ENCODE measurements around the gene DCTN1.
"Not testable (repeated sequence)": the region's sequence is repeated elsewhere in the genome, so short reads cannot be mapped to it uniquely, and the experiment has no call there.

DCTN1 gene

DNA sequence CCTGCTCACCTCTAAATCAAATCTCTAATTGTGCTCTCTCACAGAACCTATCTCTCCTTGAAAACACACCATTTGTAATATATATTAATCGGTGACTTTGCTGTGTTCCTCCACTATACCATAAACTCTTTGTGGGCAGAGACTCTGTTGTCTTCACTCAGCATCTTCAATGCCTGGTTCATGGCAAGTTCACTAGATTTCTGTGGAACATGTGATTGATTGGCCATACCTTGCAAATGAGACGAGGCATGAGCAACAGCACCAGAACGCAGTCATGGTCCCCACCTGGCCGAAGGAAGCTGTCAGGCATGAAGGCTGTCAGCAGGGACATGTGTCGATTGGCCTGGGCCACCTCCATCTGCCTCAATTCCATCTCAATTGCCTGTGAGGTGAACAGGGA lies 11.6 kb downstream of the DCTN1 start:
- no peak for DNase-seq

DNA sequence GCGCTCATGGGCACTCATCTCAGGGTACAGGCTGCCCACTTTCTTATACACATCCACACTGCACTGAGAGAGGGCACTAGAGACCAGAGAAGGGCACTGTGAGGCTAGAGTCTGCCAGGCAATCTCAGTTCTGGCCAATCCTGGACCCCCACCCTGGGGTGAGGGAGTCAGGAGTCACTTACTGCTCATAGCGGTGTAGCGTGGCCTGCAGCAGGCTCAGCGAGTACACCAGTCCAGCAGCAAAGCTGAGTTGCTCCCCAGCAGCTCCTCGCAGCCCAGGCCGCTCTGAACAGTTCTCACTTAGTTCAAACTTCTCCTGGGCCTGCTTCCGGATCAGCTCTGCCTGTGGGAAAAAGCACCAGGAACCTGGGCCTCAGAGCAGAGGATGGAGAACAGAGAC lies 12.3 kb downstream of the DCTN1 start:
- DNase-seq = no peak

DNA sequence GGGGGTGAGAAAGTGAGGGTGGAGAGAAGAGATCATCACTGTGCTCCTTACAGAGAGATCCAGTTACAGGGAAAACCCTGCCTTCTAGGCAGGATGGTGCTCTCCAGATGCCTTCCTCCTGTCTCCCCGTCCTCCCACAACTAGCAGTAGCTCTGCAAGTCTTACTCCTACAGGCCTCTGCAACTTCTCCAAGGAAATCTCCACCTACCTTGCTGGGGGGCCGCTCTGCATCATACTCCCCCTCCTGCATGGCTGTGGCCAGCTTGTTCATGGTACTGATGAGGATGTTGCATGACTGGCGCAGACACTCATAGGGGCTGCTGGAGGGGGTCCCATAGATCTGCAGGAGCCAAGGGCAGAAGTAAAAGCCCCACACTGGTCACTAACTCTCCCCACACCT lies 14.1 kb downstream of the DCTN1 start:
- DNase-seq = no peak

DNA sequence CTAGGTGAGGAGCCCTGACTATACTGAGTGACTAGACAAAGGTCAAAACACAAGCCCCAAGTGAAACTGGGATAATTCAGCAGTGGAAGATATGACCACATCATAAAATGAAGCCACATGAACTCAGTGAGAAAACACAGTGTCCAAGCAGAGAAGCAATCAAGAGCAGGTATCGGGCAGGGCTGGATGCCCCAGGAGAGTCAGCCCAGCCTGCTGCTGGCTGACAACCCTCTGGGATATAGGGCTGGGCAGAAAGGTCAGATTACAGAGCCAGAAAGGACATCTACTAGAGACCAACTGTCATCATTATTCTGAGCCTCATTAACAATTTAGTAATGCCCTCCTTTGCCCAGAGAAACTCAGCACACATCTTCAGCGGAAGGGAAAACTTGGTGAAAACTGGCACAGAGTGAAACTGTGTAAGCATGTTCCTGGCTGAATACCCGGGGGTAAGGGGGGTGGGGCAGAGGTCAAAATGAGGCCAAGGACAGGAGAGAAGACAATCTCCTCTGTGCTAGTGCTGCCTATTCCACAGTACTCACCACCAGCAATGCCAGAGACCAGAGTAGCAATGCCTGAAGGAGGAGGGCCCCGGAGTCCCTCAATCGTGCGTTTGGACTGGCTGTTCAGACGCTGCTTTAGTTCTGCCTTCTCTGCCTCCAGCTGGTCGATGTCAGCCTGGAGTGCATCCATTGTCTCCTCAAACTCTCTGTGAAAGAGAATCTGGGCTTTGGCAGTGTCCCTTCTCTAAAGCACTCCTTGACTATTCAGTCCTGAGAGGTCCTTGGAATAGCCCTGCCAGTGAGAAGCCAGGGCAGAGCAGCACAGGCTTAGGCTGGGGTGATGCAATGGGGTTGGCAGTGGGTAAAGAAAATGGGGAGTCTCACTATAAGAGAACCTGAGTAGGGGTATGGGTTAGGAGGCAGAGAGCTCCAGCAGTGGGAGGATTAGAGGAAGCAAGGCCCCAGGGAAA lies 15.3 kb downstream of the DCTN1 start:
- DNase-seq = no peak

DNA sequence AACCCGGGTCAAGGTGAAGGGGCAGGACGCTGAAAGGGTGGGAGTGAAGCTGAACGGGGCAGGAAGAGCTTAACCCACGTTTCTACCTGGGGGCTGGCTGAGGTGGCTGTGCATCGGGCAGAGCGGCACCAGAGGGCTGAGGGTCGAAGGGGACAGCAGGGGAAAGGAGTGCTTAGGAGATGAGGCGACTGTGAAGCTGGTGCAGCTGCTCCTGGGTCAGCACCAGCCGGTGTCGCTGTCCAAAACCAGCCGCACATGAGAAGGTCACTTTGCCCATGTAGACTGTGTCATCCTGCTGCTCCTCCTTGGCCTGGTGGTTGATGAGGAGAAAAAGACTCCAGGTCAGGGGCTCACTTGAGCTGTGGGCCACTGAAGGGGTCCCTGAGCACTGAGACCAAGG lies 18.8 kb downstream of the DCTN1 start:
- no peak for DNase-seq

DNA sequence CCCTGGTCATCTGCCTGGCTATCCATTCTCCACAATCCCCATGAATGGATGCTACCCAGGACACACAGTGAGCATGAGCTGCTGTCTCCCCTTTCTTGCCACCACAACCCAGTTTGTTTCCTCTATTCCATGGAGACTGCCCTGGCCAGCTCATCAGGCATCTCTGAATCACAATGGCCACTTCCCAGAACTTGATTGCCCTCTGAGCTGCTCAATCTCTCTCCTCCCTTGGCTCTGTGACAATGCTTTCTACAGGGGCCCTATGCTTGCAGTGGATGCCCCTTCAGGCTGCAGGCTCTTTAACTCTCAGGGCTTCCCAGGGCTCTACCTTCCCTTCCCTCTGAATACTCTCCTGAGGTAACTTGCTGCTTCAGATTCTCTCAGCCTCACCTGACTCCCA lies 22.5 kb downstream of the DCTN1 start:
- no peak for DNase-seq

DNA sequence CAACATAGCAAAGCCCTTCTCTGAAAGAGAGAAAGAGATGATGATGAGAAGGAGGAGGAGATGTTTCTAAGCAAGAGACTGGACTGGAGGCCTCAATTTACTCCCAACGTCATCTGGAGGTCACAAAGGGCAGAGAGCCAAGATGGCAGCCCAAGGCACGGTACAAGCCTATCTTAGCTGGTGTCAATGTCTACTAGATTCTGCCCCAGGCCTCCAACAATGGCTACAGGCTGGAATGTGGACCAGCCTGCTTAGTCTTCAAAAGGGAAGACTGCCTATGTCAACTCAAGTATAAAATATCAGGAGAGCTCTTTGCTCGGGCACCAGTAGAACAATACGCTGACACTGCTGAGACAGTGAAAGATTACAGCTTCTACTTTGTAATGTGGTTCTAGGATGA lies 30.2 kb downstream of the DCTN1 start:
- DNase-seq = no peak

DNA sequence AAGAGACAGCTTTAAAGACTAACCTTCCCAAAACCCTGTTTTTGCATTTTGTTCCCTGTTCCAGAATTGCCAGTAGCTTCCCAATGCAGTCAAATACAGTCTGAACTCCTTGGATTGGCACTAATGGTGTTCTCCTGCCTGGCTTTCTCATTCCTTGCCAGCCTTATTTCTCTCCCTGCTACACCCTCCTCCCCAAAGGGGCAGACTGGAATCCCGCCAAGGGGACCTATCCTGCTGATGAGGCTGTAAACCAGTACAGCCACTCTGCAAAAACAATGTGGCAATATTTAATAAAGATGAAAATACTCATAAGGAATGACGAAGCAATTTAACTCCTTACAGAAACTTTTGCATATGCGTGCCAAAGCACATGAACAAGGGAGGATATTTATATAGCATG lies 32.4 kb downstream of the DCTN1 start:
- DNase-seq = no peak

DNA sequence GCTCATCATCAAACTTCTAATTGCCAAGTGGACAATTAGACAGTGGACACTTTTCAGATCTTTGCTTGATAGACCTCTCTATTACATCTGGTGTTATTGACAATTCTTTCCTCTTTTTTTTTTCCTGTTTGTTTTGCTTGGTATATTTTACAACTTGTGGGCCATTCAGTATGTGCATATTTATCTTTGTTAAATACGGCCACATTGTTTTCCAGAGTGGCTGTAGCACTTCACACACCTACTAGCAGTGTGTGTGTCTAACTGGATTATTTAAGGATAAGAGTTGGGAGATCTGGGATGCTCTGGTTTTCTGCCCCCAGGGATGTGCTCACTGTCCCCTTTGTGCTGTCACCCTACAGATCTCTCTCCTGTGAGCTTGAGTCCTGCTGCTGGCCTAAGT lies 32.8 kb downstream of the DCTN1 start:
- no peak for DNase-seq

DNA sequence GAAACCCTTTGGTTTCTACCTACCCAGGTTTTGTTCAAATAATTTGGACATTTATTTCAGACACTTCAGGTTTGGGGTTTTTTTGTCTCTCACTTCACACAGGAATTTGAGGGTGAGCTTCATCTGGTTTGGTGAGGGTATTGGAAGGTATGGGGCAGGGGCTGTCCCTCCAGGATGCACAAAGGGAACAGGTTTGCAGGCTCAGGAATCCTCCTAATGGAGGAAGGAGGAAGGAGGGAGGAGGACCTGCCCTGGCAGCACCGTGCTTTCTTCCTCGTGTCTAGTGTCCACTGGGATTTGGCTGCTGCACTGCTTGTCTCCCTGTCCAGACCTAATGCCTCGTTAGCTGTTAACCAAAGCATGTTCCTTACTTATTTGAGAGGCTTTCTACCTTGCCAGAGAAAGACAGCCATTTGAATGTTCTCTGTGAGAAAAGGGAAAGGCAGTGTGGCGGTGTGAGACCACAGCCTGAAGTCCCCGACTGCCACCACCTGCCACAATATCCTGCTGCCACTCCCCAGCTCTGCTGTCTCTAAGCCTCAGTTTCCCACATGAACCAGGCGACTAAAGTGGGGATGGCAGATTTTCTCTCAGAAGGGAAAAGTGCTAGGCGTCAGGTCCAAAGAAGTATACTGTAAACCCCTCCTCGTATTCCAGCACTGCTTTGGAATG lies 34.7 kb downstream of the DCTN1 start:
- no peak for DNase-seq

DNA sequence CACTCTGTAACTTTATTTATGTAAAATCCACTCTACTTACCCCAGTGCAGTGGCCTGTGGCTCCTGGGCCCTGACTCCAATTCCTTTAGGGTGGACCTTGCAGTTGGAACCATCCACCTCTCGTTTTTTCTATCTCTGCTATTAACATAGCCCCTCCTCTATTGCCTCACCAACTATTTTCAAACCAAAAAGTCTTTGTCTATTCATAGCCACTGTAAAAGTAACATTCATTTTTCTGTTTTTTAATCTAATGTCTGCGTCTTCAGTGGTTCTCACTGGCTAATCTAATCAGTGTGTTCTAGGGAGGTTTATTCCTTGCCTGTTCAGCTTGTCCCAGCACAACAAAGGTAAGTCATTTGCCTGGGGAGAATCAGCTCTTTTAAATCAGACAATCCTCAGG lies 36.8 kb downstream of the DCTN1 start, which contains the start of gene SLC4A5:
Gene SLC4A5, minus strand, starts transcription at position 101 of the 400 bp plus-strand sequence. CDS start 28,393 bp downstream, outside the sequence.
- DNase-seq = no peak

DNA sequence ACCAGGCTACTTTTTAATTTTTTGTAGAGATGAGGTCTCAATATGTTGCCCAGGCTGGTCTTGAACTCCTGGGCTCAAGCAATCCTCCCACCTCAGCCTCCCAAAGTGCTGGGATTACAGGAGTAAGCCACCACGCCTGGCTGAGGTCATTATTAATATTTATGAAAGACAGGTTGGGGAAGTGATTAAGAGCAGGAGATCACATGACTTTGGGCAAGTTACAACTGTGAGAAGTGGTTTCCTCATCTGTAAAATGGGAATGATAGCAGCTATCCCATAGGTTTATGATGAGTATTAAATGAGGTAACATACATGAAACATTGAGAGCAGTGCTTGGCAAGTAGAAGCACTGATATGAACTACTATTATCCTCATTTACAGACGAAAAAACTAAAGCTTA lies 43.9 kb downstream of the DCTN1 start:
- not testable (repeated sequence) for DNase-seq

DNA sequence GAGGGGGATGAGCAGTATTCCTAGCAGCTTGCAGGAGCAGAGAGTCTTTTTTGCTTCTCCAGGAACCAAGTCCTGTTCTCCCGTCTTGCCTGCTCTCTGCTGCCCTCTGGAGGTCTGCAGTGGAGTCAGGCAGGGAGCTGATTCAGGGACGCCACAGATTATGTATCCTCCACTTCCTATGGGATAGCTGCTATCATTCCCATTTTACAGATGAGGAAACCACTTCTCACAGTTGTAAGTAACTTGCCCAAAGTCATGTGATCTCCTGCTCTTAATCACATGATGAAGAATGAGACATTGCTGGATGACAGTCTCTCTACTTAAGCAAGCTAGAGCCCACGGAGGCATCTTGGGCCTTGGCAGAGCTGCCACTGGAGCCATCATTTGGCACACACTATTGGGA lies 45.2 kb downstream of the DCTN1 start:
- peak; percentile 83 for DNase-seq

DNA sequence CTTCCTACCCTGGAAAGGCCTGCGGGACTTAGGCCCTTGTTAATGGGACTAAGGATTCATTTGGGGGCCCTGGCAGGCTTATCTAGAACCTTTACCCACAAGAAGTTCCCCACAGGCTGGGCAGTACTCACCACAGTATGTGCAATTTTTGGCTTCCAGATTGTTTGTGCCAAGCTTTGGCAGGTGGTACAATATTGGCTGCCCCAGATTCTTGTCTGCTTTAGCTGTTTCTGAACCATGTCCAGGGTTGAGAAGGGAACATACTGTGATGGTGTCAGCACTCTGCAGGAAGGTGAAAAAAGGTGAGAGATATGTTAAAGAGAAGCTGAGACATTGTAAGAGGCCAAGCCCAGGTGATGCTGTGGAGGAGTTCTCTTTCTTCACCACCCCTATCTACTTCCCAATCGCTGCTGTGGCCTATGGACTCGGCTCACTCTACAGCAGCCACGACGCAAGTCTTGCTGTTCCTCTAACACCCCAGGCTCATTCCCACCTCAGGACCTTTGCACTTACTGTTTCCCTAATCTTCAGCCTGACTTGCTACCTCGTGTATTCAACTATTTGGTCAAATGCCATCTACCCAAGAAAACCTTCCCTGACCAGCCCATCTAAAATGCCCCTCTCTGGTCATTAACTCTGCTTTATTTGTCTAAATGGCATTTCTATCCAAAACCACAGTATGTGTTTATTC lies 46.1 kb downstream of the DCTN1 start:
- DNase-seq = no peak

DNA sequence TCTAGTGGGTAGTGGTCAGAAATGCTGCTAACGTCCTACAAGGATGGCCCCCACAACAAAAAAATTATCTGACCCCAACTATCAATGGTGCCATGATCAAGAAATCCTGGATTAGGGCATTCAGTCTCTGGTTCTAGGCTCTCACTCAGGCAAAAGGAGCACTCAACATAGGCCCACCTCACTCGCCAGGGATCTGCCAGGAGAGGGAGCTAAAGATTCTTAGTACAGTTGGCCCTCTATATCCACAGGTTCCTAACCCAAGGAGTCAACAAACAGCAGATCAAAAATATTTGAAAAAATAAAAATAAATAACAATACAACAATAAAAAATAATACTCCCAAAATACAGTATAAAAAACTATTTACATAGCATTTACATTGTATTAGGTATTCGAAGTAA lies 46.9 kb downstream of the DCTN1 start:
- peak; percentile 22 for DNase-seq

DNA sequence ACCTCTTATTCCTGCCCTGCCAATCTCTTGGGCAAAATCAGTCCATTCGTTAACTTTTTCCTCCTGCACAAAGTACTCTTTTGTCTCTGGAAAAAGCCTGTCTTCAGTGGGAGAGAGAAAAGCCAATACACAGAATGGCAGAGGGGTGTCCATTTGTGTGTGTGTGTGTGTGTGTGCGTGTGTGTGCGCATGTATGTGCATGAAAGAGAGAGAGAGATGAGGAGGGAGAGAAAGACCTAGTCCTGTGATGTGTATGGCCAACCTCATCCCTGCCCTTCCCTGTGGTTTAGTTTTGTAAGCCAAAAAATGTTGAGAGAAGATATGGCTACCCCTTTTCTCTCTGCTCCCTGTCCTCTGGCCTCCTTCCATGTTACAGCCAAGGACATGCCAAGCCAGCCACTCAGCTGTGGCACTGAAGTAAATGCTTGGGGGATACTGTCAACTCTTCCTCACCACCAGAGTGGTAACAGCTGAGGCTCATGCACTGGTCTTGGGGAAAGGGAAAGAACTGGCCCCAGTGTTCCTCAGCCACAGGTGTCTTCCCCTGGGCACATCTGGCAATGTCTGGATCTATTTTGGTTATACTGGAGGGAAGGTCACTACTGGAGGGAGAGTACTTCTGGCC lies 47.4 kb downstream of the DCTN1 start:
- DNase-seq = no peak

DNA sequence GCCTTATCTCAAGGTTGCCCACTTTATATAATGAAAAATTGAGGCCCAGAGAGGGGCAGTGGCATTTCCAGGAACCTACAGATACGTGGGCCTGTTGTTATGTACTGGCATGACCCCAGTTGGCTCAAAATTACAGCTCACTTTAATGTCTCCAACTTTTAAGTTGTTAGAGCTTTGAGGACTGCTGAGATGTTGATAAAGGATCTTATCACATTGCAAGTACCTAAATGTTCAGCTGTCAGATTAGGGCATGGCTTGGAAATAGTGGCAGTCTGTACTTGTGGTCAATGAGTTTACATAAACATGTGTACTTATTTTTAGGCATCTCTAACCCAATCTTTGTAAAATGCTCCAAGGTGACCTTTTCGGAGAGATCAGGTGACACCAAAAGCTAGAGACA lies 51.5 kb downstream of the DCTN1 start:
- no peak for DNase-seq

DNA sequence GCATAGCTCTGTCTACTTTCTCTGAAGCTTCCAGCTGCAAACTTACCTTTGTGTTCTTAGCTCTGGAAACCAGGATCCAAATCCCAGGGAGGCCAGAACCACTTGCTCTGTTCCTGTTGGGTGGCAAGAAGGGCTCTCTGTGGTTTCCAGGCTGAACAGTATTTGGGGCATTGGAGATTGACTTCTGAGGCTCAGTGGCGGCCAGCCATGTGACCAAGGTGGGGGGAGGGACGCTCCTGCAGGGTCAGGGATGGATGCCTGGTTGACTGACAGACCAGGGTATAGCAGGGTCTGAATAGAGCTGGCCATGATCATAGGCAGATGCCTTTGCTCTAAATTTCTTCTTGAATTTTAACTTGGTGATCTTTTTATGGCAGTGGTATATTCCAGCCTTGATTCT lies 52.0 kb downstream of the DCTN1 start:
- no peak for DNase-seq

DNA sequence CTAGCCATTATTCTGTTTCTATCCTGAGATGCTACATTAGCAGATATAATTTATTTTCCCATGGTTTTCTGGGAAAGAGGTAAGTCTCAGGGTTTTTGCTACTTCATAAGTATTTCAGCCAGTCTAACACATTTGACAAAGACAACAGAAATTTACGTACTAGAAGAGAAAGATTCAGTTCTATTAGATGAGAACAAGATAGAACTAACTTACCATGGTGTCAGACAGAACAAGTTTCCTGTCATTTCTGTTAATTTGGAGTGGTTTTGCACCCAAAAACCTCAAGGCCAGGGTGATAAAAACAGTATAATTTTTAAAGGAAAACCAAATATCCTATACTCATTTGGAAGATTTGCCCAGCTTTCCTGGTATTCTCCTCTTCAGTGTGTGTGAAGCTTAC lies 52.5 kb downstream of the DCTN1 start:
- no peak for DNase-seq

DNA sequence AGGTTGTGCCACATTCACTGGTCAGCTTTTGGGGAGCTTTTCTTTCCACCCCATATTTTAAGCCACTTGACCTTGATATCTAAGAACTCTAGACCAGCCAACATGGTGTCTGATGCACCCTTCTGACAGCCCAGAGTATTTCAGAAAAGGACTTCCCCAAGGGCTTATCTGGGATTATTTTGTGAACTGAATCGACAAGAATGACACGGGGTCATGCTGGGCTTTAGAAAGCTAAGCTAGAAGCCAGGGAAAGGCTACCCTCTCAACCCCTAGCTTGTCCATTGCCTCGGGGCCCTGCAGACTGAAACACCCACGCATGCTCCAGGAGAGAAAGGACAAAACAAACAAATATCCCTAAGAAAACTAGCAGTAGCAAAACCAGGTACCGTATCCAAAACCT lies 52.9 kb downstream of the DCTN1 start:
- no peak for DNase-seq

DNA sequence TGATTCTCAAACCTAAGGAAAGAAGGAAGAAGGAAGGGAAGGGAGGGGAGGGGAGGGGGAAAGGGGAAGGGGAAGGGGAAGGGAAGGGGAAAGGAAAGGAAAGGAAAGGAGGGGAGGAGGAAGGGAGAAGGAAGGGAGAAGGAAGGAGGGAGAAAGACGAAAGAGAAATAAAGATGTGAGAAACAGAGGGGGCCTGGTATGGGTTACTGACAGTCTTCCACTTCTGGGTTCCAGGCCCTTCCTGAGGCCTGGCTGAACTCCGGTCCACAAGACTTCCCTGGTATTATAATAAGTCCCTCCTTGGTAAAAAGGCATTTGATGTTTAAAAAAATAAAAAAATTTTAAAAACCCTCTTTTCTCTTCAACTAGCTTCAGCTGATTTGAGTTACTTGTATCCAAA lies 54.3 kb downstream of the DCTN1 start:
- DNase-seq = no peak

DNA sequence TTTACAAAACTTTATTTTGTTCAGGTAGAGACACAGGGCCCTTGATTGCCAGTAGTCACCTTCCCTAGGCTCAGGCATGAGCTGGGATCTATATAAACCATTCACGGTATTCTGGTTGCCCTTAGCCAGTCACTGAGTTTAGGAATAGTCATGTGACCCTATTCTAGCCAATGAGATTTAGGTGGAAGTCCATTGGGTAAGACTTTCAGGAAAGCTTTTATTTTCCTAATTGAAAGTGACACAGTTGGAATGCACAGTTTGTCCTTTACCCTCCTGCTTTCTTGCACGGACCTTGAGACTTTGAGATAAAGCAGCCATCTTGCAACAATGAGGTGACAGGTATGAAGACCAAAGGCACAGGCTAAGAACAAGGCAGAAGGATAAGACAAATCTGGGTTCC lies 58.4 kb downstream of the DCTN1 start:
- DNase-seq = no peak

DNA sequence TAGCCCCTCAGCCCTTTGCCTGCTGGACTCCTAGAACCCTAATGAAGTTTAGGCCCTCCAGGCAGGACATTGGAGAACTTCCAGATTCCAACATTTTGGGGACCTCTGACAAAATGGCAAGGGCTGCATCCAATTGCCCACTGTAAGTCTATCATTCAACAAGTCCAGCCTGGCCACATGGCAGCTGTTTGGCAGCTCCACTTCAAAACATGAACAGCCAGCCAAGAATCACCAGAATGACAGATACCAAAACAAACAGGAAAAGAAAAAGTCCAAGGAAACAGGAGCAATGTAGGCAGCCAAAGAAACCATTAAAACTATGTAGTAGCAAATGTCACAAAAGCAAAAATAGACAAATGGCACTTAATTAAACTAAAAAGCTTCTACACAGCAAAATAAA lies 62.4 kb downstream of the DCTN1 start:
- DNase-seq = no peak
